HG03045 (cell line): Measurements from ENCODE around the gene LSAMP.

Source experiments
- ATAC-seq: cut with Tn5 transposase; IDR thresholded peaks from one replicate; pipeline ENCODE4 v1.9.1; 2021; ENCODE audit warnings: mild to moderate bottlenecking, moderate library complexity; ENCODE audit not compliant: unreplicated experiment

LSAMP gene

GRCh38 chr3:116065501-116065900, 379.8 kb downstream of the LSAMP start:
- ATAC-seq: no peak

GRCh38 chr3:116064646-116065045, 380.6 kb downstream of the LSAMP start:
- no peak for ATAC-seq

- no peak for ATAC-seq
Measured at GRCh38 chr3:116059421-116060096, 385.7 kb downstream of the LSAMP start.

- ATAC-seq: no peak
Measured at GRCh38 chr3:116058844-116059243, 386.4 kb downstream of the LSAMP start.

- ATAC-seq: peak; percentile 46
Measured at GRCh38 chr3:116057400-116058006, 387.8 kb downstream of the LSAMP start.

GRCh38 chr3:116056280-116056679, 389.0 kb downstream of the LSAMP start:
- peak; percentile 75 for ATAC-seq

GRCh38 chr3:116053017-116053416, 392.3 kb downstream of the LSAMP start:
- ATAC-seq: no peak

GRCh38 chr3:116052602-116053001, 392.7 kb downstream of the LSAMP start:
- no peak for ATAC-seq

- ATAC-seq: no peak
Measured at GRCh38 chr3:116051586-116051985, 393.7 kb downstream of the LSAMP start.

GRCh38 chr3:116051040-116051439, 394.2 kb downstream of the LSAMP start:
- ATAC-seq: peak; percentile 72

GRCh38 chr3:116050311-116050915, 394.9 kb downstream of the LSAMP start:
- no peak for ATAC-seq

GRCh38 chr3:116048991-116049390, 396.3 kb downstream of the LSAMP start:
- ATAC-seq: no peak

GRCh38 chr3:116046350-116046749, 398.9 kb downstream of the LSAMP start:
- ATAC-seq: no peak

- no peak for ATAC-seq
Measured at GRCh38 chr3:116045314-116045713, 400.0 kb downstream of the LSAMP start.

GRCh38 chr3:116040152-116040551, 405.1 kb downstream of the LSAMP start:
- ATAC-seq: no peak

GRCh38 chr3:116039651-116039985, 405.7 kb downstream of the LSAMP start:
- ATAC-seq: no peak

GRCh38 chr3:116038968-116039650, 406.2 kb downstream of the LSAMP start:
- no peak for ATAC-seq

- ATAC-seq: peak; percentile 97
Measured at GRCh38 chr3:116037954-116038911, 407.1 kb downstream of the LSAMP start.

GRCh38 chr3:116035429-116035828, 409.9 kb downstream of the LSAMP start:
- ATAC-seq: no peak

GRCh38 chr3:116034794-116035193, 410.5 kb downstream of the LSAMP start:
- ATAC-seq: no peak

GRCh38 chr3:116034086-116034485, 411.2 kb downstream of the LSAMP start:
- no peak for ATAC-seq
